Astrocyte (in vitro differentiated cells and primary cell): ENCODE results near the gene CISD3. TPM values are rescaled to one million over a fixed set of nuclear protein-coding genes. Genes with fewer than 3 reads are reported as not detected.
A peak's percentile ranks its signal among the peaks of the same experiment; 100 is the strongest.

Experiments used
- DNase-seq: peaks from one replicate; pipeline ENCODE4 v3.0.0-alpha.2; 2010; ENCODE audit warnings: low read depth
- FAIRE-seq: peaks from 2 replicates; lab custom pipeline; 2011; peaks lifted over from hg19 to GRCh38; lab: Jason Lieb, UNC
- H2AFZ ChIP-seq: 2 replicates; pipeline ENCODE4 v1.6.0; 2012; ENCODE audit warnings: low read depth, low read length, inconsistent platforms
- H3K27ac ChIP-seq: 2 replicates; pipeline ENCODE4 v1.5.1; 2011; ENCODE audit warnings: low read depth, low read length, inconsistent platforms
- H3K27me3 ChIP-seq: 2 replicates; pipeline ENCODE4 v1.6.0; 2011; ENCODE audit warnings: low read length, inconsistent platforms; ENCODE audit not compliant: insufficient read depth
- H3K36me3 ChIP-seq: 2 replicates; pipeline ENCODE4 v1.5.1; 2011; ENCODE audit warnings: low read length, inconsistent platforms; ENCODE audit not compliant: insufficient read depth
- H3K4me1 ChIP-seq: 2 replicates; pipeline ENCODE4 v1.5.1; 2011; ENCODE audit warnings: low read length, inconsistent platforms; ENCODE audit not compliant: insufficient read depth
- H3K4me2 ChIP-seq: 2 replicates; pipeline ENCODE4 v1.6.0; 2012; ENCODE audit warnings: low read length, inconsistent platforms
- H3K4me3 ChIP-seq: 2 replicates; pipeline ENCODE4 v1.5.1; 2011; ENCODE audit warnings: low read depth, mild to moderate bottlenecking, low read length, inconsistent platforms; ENCODE audit not compliant: insufficient read depth
- H3K79me2 ChIP-seq: 2 replicates; pipeline ENCODE4 v1.6.0; 2012; ENCODE audit warnings: mild to moderate bottlenecking, low read length, inconsistent platforms; ENCODE audit not compliant: insufficient read depth
- H3K9ac ChIP-seq: 2 replicates; pipeline ENCODE4 v1.6.0; 2012; ENCODE audit warnings: mild to moderate bottlenecking, low read length, inconsistent platforms
- H3K9me3 ChIP-seq: 2 replicates; pipeline ENCODE4 v1.5.1; 2012; ENCODE audit warnings: low read depth, mild to moderate bottlenecking, low read length, inconsistent platforms; ENCODE audit not compliant: insufficient read depth
- H4K20me1 ChIP-seq: 2 replicates; pipeline ENCODE4 v1.6.0; 2012; ENCODE audit warnings: low read length, inconsistent platforms; ENCODE audit not compliant: insufficient read depth
- H3K27ac Mint-ChIP-seq: one replicate; pipeline ENCODE4 v1.8.0; 2021; ENCODE audit warnings: mild to moderate bottlenecking, mixed read lengths; ENCODE audit not compliant: unreplicated experiment
- H3K27me3 Mint-ChIP-seq: one replicate; pipeline ENCODE4 v1.8.0; 2021; ENCODE audit warnings: low read depth, mixed read lengths; ENCODE audit not compliant: unreplicated experiment
- H3K36me3 Mint-ChIP-seq: one replicate; pipeline ENCODE4 v1.8.0; 2021; ENCODE audit warnings: low read depth, mixed read lengths; ENCODE audit not compliant: unreplicated experiment
- H3K4me1 Mint-ChIP-seq: one replicate; pipeline ENCODE4 v1.8.0; 2021; ENCODE audit warnings: low read depth, mixed read lengths; ENCODE audit not compliant: unreplicated experiment
- H3K4me3 Mint-ChIP-seq: one replicate; pipeline ENCODE4 v1.8.0; 2021; ENCODE audit warnings: mild to moderate bottlenecking, moderate library complexity, mixed read lengths; ENCODE audit not compliant: unreplicated experiment
- H3K9me3 Mint-ChIP-seq: one replicate; pipeline ENCODE4 v1.8.0; 2021; ENCODE audit warnings: mild to moderate bottlenecking, mixed read lengths; ENCODE audit not compliant: unreplicated experiment
- EZH2 ChIP-seq: IDR thresholded peaks from 2 replicates; pipeline ENCODE4 v1.6.1; 2012; ENCODE audit warnings: mild to moderate bottlenecking, low read length, inconsistent platforms; ENCODE audit not compliant: insufficient read depth
- total RNA-seq: library from RNA; stranded (reverse); gene quantifications from 2 replicates; pipeline ENCODE4 v1.2.1, GENCODE V29; 2021
- TF ChIP-seq, protein P1 (sequence below): IDR thresholded peaks from 2 replicates; pipeline ENCODE4 v1.5.1; 2011; ENCODE audit warnings: low read depth, mild to moderate bottlenecking, inconsistent platforms, low read length, moderate library complexity; ENCODE audit not compliant: insufficient read depth

CISD3 gene
- total RNA-seq, 1 donor from 2014 or later: 12.0 TPM

DNA sequence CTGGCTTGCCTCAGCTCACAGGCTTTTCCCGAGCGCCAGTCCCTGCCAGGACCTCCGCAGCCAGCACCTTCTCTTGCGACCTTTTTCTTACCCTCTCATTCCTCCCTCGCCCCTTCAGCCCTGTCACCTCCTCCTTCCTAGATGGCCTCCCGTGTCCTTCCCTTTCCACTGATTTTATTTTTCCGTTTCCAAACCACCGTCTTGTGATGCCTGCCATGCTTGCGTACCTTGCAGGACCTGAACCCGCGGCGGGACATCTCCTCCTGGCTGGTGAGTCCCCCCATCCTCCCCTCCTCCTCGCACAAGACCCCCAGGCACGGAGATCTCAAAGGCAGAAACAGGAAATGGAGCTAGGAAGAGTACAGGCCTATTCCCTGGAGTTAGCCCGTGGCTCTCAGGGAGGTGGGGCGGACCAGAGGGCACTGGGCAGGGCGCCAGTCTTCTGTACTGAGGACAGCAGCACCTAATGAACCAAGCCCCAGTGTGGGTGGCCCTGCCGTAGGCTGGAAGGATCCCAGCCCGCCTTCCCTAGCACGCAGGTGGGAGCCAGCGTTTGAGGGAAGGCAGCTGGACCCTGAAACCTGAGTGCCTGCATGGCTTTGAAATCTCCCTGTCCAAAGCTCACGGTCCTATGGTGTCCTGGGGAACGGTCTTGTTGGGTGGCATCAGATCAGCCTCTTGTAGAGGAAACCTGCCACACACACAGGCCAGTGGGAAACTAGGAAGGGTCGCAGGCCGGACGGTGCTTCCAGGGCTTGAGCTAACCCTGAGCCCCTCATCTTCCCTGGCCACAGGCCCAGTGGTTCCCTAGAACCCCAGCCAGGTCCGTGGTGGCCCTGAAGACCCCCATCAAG, 612 bp downstream of the CISD3 start:
- Mint-ChIP-seq H3K27ac (peak overlapping the region; percentile 92), H3K4me3 (peak overlapping the region; percentile 85), H3K9me3 (no peaks in the 10 kb centered on the region), H3K4me1 (peaks cover 15% of the 10 kb centered on the region), H3K36me3 (peaks cover 22% of the 10 kb centered on the region), H3K27me3 (no peaks in the 10 kb centered on the region)
- Histone ChIP-seq H3K4me2 (peak overlapping the region; percentile 97), H3K9ac (peak overlapping the region; percentile 87), H2AFZ (peak overlapping the region; percentile 59), H3K27me3 (no peaks in the 10 kb centered on the region), H3K9me3 (no peaks in the 10 kb centered on the region), H3K36me3 (peaks cover 5% of the 10 kb centered on the region), H3K27ac (peak overlapping the region; percentile 25), H3K79me2 (no peaks in the 10 kb centered on the region), H4K20me1 (peaks cover 50% of the 10 kb centered on the region), H3K4me3 (peak overlapping the region; percentile 67), H3K4me1 (peaks cover 16% of the 10 kb centered on the region)
- TF ChIP-seq, protein P1, sequence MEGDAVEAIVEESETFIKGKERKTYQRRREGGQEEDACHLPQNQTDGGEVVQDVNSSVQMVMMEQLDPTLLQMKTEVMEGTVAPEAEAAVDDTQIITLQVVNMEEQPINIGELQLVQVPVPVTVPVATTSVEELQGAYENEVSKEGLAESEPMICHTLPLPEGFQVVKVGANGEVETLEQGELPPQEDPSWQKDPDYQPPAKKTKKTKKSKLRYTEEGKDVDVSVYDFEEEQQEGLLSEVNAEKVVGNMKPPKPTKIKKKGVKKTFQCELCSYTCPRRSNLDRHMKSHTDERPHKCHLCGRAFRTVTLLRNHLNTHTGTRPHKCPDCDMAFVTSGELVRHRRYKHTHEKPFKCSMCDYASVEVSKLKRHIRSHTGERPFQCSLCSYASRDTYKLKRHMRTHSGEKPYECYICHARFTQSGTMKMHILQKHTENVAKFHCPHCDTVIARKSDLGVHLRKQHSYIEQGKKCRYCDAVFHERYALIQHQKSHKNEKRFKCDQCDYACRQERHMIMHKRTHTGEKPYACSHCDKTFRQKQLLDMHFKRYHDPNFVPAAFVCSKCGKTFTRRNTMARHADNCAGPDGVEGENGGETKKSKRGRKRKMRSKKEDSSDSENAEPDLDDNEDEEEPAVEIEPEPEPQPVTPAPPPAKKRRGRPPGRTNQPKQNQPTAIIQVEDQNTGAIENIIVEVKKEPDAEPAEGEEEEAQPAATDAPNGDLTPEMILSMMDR: no peak
- TF ChIP-seq EZH2: no peak
- FAIRE-seq (no peak), DNase-seq (no peak)

DNA sequence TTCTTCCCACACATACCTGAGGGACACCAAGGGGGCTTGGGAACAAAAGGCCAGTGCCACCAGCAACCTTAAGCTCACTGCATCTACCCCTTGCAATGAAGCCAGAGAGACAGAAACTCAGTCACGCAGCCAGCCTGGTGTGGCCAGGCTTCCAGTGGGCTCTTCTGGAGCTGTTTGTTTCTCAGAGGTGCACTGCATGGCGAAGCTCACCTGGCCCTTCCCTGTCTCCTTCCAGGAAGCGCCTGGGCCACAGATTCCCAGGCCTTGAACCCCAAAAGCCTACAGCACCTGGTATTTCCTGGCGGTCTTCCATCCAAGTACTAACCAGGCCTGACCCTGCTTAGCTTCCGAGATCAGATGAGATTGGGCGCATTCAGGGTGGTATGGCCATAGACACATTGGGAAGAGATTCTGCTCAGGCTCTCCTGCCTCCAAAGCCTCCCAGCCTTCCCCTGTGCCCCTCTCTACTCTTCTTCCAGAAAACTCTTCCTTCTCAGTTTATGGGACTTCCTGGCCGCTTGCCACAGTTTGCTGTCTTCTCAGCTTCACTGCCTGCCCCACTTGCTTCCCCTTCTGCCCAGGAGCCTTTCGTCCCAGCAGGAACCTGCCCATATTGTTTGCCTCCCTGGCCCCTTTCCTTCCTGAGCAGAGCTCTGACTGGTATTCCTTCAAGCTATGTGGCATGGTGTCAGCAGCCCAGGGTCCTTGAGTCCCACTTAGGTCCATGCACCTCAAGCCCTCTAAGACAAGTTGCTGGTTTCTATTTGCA, 1.6 kb downstream of the CISD3 start:
- H3K9ac ChIP-seq: no peak overlapping the region
- TF ChIP-seq, protein P1: no peak
- DNase-seq (no peak), FAIRE-seq (no peak)
- H2AFZ ChIP-seq: no peak overlapping the region
- peaks cover 16% of the 10 kb centered on the region for H3K4me1 ChIP-seq
- H3K27ac Mint-ChIP-seq: no peak overlapping the region
- no peaks in the 10 kb centered on the region for H3K27me3 ChIP-seq
- H3K36me3 ChIP-seq: peaks cover 5% of the 10 kb centered on the region
- no peaks in the 10 kb centered on the region for H3K27me3 Mint-ChIP-seq
- H3K79me2 ChIP-seq: no peaks in the 10 kb centered on the region
- H3K36me3 Mint-ChIP-seq: peaks cover 22% of the 10 kb centered on the region
- H3K9me3 Mint-ChIP-seq: no peaks in the 10 kb centered on the region
- H3K4me3 ChIP-seq: no peak overlapping the region
- H4K20me1 ChIP-seq: peaks cover 56% of the 10 kb centered on the region
- peaks cover 13% of the 10 kb centered on the region for H3K4me1 Mint-ChIP-seq
- H3K9me3 ChIP-seq: no peaks in the 10 kb centered on the region
- no peak overlapping the region for H3K27ac ChIP-seq
- peak overlapping the region; percentile 85 for H3K4me3 Mint-ChIP-seq
- peak overlapping the region; percentile 97 for H3K4me2 ChIP-seq
